Fibroblast of the aortic adventitia (primary cell): Measurements from ENCODE around the gene HSF2BP. TPM values are rescaled to one million over a fixed set of nuclear protein-coding genes. Genes with fewer than 3 reads are reported as not detected.
"Not testable (repeated sequence)": the region's sequence is repeated elsewhere in the genome, so short reads cannot be mapped to it uniquely, and the experiment has no call there.

ENCODE experiments used
- DNase-seq: peaks from one replicate; pipeline ENCODE4 v3.0.0-alpha.2; 2010; ENCODE audit warnings: low read depth
- H3K4me3 ChIP-seq: 2 replicates; pipeline ENCODE4 v1.5.1; 2011; ENCODE audit warnings: low read depth, mild to moderate bottlenecking, control low read depth, low read length, moderate library complexity
- CTCF ChIP-seq: IDR thresholded peaks from 2 replicates; pipeline ENCODE4 v1.5.1; 2011; ENCODE audit warnings: mild to moderate bottlenecking, low read length, control low read depth, inconsistent platforms; ENCODE audit not compliant: insufficient read depth
- total RNA-seq: library from RNA; depleted of rRNA; stranded (reverse); fragments of >200 nt; gene quantifications from 2 replicates; pipeline ENCODE4 v1.2.3, GENCODE V29; 2012; ENCODE audit warnings: low replicate concordance

The HSF2BP gene
- total RNA-seq, 1 donor = 2.3 TPM

GRCh38 chr21:43597540-43598250 is 61.6 kb downstream of the HSF2BP start:
- TF ChIP-seq CTCF = no peak
- no peak for DNase-seq
- H3K4me3 ChIP-seq = no peak overlapping the region

- TF ChIP-seq CTCF = no peak
- no peak overlapping the region for H3K4me3 ChIP-seq
- peak; percentile 60 for DNase-seq
Observed at GRCh38 chr21:43597052-43597451, 62.2 kb downstream of the HSF2BP start.

- no peak for TF ChIP-seq CTCF
- no peak overlapping the region for H3K4me3 ChIP-seq
Observed at GRCh38 chr21:43596616-43597015, 62.7 kb downstream of the HSF2BP start.

DNA sequence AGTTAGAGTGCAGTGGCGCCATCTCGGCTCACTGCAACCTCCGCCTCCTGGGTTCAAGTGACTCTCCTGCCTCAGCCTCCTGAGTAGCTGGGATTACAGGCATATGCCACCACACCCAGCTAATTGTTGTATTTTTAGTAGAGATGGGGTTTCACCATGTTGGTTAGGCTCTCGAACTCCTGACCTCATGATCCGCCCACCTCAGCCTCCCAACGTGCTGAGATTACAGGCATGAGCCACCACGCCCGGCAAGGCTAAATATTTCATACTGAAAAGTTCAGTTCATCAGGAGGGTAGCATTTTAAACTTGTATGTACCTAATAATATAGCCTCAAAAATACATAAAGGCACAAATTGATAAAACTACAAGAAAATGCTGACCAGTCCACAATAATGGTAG is 63.5 kb downstream of the HSF2BP start:
- not testable (repeated sequence) for H3K4me3 ChIP-seq, DNase-seq

More at GRCh38 chr21:43596616-43597015, 62.7 kb downstream of the HSF2BP start:
- no peak for DNase-seq

DNA sequence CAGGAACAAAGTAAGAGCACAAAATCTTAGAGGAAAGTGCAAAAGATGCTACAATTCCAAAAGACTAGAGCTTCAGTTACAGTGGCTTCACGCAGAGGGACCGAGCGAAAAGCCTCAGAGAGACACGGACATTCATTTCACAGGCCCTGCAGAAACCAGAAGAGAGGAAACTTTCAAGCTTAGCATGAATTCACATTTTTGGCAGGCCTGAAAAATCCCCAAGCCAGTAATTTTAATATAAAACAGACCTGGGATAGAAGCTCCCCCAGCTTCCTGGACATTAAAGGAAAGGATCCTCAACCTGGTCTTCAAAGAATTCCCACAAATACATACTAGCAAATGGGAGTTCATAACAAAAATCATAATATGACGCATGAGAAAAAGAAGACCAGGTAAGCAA is 66.2 kb downstream of the HSF2BP start:
- no peak for TF ChIP-seq CTCF
- DNase-seq = no peak
- H3K4me3 ChIP-seq = no peak overlapping the region

- H3K4me3 ChIP-seq = no peak overlapping the region
- TF ChIP-seq CTCF = no peak
- no peak for DNase-seq
Observed at GRCh38 chr21:43591571-43591970, 67.7 kb downstream of the HSF2BP start.

GRCh38 chr21:43590194-43590593 is 69.1 kb downstream of the HSF2BP start:
- no peak for TF ChIP-seq CTCF

More at GRCh38 chr21:43590194-43590593, 69.1 kb downstream of the HSF2BP start:
- DNase-seq = no peak
- no peak overlapping the region for H3K4me3 ChIP-seq
